SJCRH30 (cell line): Measurements from ENCODE around the gene ZNF253. TPM values are rescaled to one million over a fixed set of nuclear protein-coding genes. Genes with fewer than 3 reads are reported as not detected.
A peak's percentile ranks its signal among the peaks of the same experiment; 100 is the strongest.
"Not testable (repeated sequence)": the region's sequence is repeated elsewhere in the genome, so short reads cannot be mapped to it uniquely, and the experiment has no call there.

Source experiments
- DNase-seq, 2 experiments: peaks; one replicate each; pipeline ENCODE4 v3.0.0-alpha.2; 2015 to 2020
- H3K27ac ChIP-seq: fragments of 250-450 bp; sonication (Bioruptor Pico); 2 replicates; pipeline ENCODE4 v1.5.1; 2020; ENCODE audit warnings: mild to moderate bottlenecking, moderate library complexity
- H3K27me3 ChIP-seq: fragments of 250-450 bp; sonication (Bioruptor Pico); 2 replicates; pipeline ENCODE4 v1.5.1; 2020; ENCODE audit warnings: mild to moderate bottlenecking, moderate library complexity
- H3K36me3 ChIP-seq: fragments of 250-450 bp; sonication (Bioruptor Pico); 2 replicates; pipeline ENCODE4 v1.5.1; 2020; ENCODE audit warnings: mild to moderate bottlenecking, moderate library complexity
- H3K4me1 ChIP-seq: fragments of 250-450 bp; sonication (Bioruptor Pico); 2 replicates; pipeline ENCODE4 v1.5.1; 2020; ENCODE audit warnings: mild to moderate bottlenecking, moderate library complexity
- H3K4me3 ChIP-seq: fragments of 250-450 bp; sonication (Bioruptor Pico); 2 replicates; pipeline ENCODE4 v1.5.1; 2020; ENCODE audit warnings: mild to moderate bottlenecking, moderate library complexity
- H3K9me3 ChIP-seq: fragments of 250-450 bp; sonication (Bioruptor Pico); replicated peaks from 2 replicates; pipeline ENCODE4 v1.5.1; 2020; ENCODE audit warnings: mild to moderate bottlenecking, moderate library complexity
- total RNA-seq: library from RNA; depleted of rRNA; stranded (reverse); fragments of >200 nt; shearing (Covaris generic); gene quantifications from 2 replicates; pipeline ENCODE4 v1.2.3, GENCODE V29; 2014

Gene ZNF253
- total RNA-seq, 1 experiment from 2014 or later = 27.9 TPM

GRCh38 chr19:19866611-19867248 lies 1.0 kb downstream of the ZNF253 start:
- Histone ChIP-seq H3K9me3 (peaks cover 29% of the 10 kb centered on the region), H3K27me3 (no peaks in the 10 kb centered on the region), H3K4me3 (peak overlapping the region; percentile 84), H3K4me1 (no peaks in the 10 kb centered on the region), H3K27ac (peak overlapping the region; percentile 92), H3K36me3 (peaks cover 33% of the 10 kb centered on the region)
- DNase-seq = peak; percentile 24 to 45

GRCh38 chr19:19870086-19870485 lies 4.4 kb downstream of the ZNF253 start:
- DNase-seq, H3K4me1 ChIP-seq, H3K4me3 ChIP-seq, H3K27ac ChIP-seq, H3K27me3 ChIP-seq: not testable (repeated sequence)
- peaks cover 50% of the 10 kb centered on the region for H3K9me3 ChIP-seq
- peaks cover 65% of the 10 kb centered on the region for H3K36me3 ChIP-seq

- H3K9me3 ChIP-seq = peaks cover 56% of the 10 kb centered on the region
- H3K27ac ChIP-seq = no peak overlapping the region
- no peak overlapping the region for H3K4me3 ChIP-seq
- DNase-seq = no peak
- peaks cover 84% of the 10 kb centered on the region for H3K36me3 ChIP-seq
- H3K27me3 ChIP-seq = no peaks in the 10 kb centered on the region
- no peaks in the 10 kb centered on the region for H3K4me1 ChIP-seq
These were observed 6.2 kb downstream of the ZNF253 start for GRCh38 chr19:19871932-19872331.

GRCh38 chr19:19873381-19873780 lies 7.7 kb downstream of the ZNF253 start:
- no peak overlapping the region for H3K4me3 ChIP-seq
- no peaks in the 10 kb centered on the region for H3K4me1 ChIP-seq
- H3K9me3 ChIP-seq = peaks cover 42% of the 10 kb centered on the region
- H3K36me3 ChIP-seq = peaks cover 82% of the 10 kb centered on the region
- no peaks in the 10 kb centered on the region for H3K27me3 ChIP-seq
- no peak for DNase-seq
- H3K27ac ChIP-seq = no peak overlapping the region

- peaks cover 43% of the 10 kb centered on the region for H3K9me3 ChIP-seq
- no peaks in the 10 kb centered on the region for H3K4me1 ChIP-seq
- H3K36me3 ChIP-seq = peaks cover 97% of the 10 kb centered on the region
- DNase-seq = no peak
- H3K4me3 ChIP-seq = no peak overlapping the region
- no peaks in the 10 kb centered on the region for H3K27me3 ChIP-seq
- H3K27ac ChIP-seq = no peak overlapping the region
These were observed 12.0 kb downstream of the ZNF253 start for GRCh38 chr19:19877724-19878123.

GRCh38 chr19:19884583-19884982 lies 18.9 kb downstream of the ZNF253 start:
- Histone ChIP-seq H3K36me3 (peaks cover 95% of the 10 kb centered on the region), H3K4me1 (no peaks in the 10 kb centered on the region), H3K9me3 (peaks cover 35% of the 10 kb centered on the region), H3K4me3 (no peak overlapping the region), H3K27ac (no peak overlapping the region), H3K27me3 (no peaks in the 10 kb centered on the region)
- no peak for DNase-seq

- H3K27me3 ChIP-seq, H3K4me1 ChIP-seq, H3K4me3 ChIP-seq, H3K27ac ChIP-seq, DNase-seq: not testable (repeated sequence)
- peaks cover 72% of the 10 kb centered on the region for H3K9me3 ChIP-seq
- H3K36me3 ChIP-seq = peaks cover 69% of the 10 kb centered on the region
These were observed 26.6 kb downstream of the ZNF253 start for GRCh38 chr19:19892055-19892941.

- H3K4me3 ChIP-seq = peak overlapping the region; percentile 77
- no peaks in the 10 kb centered on the region for H3K4me1 ChIP-seq
- H3K36me3 ChIP-seq = peaks cover 20% of the 10 kb centered on the region
- peak; percentile 46 to 70 for DNase-seq
- H3K27ac ChIP-seq = peak overlapping the region; percentile 89
- H3K9me3 ChIP-seq = peaks cover 16% of the 10 kb centered on the region
- H3K27me3 ChIP-seq = no peaks in the 10 kb centered on the region
These were observed 34.6 kb downstream of the ZNF253 start for GRCh38 chr19:19900139-19900728.

- Histone ChIP-seq H3K4me3 (peak within 1 kb of the TSS; percentile 77), H3K36me3 (peaks cover 21% of the 10 kb centered on the region), H3K9me3 (peaks cover 13% of the 10 kb centered on the region), H3K4me1 (no peaks in the 10 kb centered on the region), H3K27ac (peak within 1 kb of the TSS; percentile 89), H3K27me3 (no peaks in the 10 kb centered on the region)
- DNase-seq = peak; percentile 97 to 99
These were observed 35.2 kb downstream of the ZNF253 start, which contains the start of gene ZNF93 for GRCh38 chr19:19900729-19901444. TSS of gene ZNF93 (plus strand) at chr19:19900946. CDS start at chr19:19901089, 143 bp downstream.

- not testable (repeated sequence) for H3K4me3 ChIP-seq, H3K27ac ChIP-seq, DNase-seq, H3K4me1 ChIP-seq, H3K27me3 ChIP-seq
- H3K9me3 ChIP-seq = peaks cover 35% of the 10 kb centered on the region
- peaks cover 71% of the 10 kb centered on the region for H3K36me3 ChIP-seq
These were observed 41.9 kb downstream of the ZNF253 start for GRCh38 chr19:19907551-19907950.

- H3K4me1 ChIP-seq = no peaks in the 10 kb centered on the region
- no peak overlapping the region for H3K4me3 ChIP-seq
- peaks cover 72% of the 10 kb centered on the region for H3K36me3 ChIP-seq
- H3K27me3 ChIP-seq = no peaks in the 10 kb centered on the region
- no peak overlapping the region for H3K27ac ChIP-seq
- DNase-seq = no peak
- peaks cover 32% of the 10 kb centered on the region for H3K9me3 ChIP-seq
These were observed 44.0 kb downstream of the ZNF253 start for GRCh38 chr19:19909654-19910053.

GRCh38 chr19:19911150-19911549 lies 45.5 kb downstream of the ZNF253 start:
- DNase-seq = no peak
- H3K4me1 ChIP-seq = no peaks in the 10 kb centered on the region
- H3K27ac ChIP-seq = no peak overlapping the region
- H3K9me3 ChIP-seq = peaks cover 33% of the 10 kb centered on the region
- peaks cover 80% of the 10 kb centered on the region for H3K36me3 ChIP-seq
- no peak overlapping the region for H3K4me3 ChIP-seq
- H3K27me3 ChIP-seq = no peaks in the 10 kb centered on the region

GRCh38 chr19:19914596-19914995 lies 48.9 kb downstream of the ZNF253 start:
- H3K36me3 ChIP-seq = peaks cover 79% of the 10 kb centered on the region
- no peak for DNase-seq
- no peaks in the 10 kb centered on the region for H3K4me1 ChIP-seq

GRCh38 chr19:19930417-19930816 lies 64.7 kb downstream of the ZNF253 start:
- not testable (repeated sequence) for H3K27ac ChIP-seq, H3K4me3 ChIP-seq, H3K4me1 ChIP-seq, H3K27me3 ChIP-seq
- DNase-seq = peak; percentile 19 to 26
- peaks cover 96% of the 10 kb centered on the region for H3K36me3 ChIP-seq
- peaks cover 52% of the 10 kb centered on the region for H3K9me3 ChIP-seq

More at GRCh38 chr19:19914596-19914995, 48.9 kb downstream of the ZNF253 start:
- H3K4me3 ChIP-seq = no peak overlapping the region
- no peaks in the 10 kb centered on the region for H3K27me3 ChIP-seq
- H3K9me3 ChIP-seq = peaks cover 29% of the 10 kb centered on the region
- no peak overlapping the region for H3K27ac ChIP-seq
